ENCODE results near the gene ELANE. TPM values are rescaled to one million over a fixed set of nuclear protein-coding genes. Genes with fewer than 3 reads are reported as not detected.

The ELANE gene
- polyA plus RNA-seq, 1 experiment: not detected

DNA sequence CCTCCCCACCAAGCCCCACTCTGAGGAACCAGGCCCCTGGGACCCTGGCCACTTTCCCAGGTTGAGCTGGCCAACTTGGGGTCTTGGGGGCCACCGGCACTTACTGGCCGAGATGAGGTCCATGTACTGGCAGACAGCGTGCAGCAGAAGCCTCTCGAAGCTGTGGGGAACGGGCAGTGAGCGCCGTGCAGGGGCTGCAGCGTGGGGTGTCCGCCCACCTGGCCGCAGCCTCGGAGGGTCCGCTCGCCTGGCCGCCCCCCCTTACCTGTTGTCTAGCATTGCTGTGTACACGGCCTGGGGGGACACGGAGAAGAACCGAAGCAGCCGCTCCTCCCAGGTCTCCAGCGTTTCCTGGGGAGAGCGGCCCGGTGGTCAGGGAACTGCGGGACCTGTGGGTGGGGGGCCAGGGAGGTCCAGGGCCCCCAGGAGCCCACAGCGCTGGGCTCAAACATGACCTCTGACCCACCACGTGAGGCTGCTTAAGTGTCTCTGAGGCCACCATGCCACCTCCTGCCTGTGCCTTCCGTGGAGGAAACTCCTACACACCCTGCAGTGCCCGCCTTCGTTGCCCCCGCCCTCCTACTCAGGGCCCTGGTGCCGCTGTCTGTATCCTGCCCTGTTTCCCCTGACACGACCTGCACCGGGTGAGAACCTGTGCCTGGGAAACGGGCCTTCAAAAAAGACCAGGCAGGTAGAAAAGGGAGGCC lies 47.4 kb downstream of the ELANE start:
- CTCF ChIA-PET: no interaction called here
- TF ChIP-seq, protein P1, sequence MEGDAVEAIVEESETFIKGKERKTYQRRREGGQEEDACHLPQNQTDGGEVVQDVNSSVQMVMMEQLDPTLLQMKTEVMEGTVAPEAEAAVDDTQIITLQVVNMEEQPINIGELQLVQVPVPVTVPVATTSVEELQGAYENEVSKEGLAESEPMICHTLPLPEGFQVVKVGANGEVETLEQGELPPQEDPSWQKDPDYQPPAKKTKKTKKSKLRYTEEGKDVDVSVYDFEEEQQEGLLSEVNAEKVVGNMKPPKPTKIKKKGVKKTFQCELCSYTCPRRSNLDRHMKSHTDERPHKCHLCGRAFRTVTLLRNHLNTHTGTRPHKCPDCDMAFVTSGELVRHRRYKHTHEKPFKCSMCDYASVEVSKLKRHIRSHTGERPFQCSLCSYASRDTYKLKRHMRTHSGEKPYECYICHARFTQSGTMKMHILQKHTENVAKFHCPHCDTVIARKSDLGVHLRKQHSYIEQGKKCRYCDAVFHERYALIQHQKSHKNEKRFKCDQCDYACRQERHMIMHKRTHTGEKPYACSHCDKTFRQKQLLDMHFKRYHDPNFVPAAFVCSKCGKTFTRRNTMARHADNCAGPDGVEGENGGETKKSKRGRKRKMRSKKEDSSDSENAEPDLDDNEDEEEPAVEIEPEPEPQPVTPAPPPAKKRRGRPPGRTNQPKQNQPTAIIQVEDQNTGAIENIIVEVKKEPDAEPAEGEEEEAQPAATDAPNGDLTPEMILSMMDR (IDR thresholded peaks at IDR 0.05; ENCODE audit: low read depth, low read length): no peak

DNA sequence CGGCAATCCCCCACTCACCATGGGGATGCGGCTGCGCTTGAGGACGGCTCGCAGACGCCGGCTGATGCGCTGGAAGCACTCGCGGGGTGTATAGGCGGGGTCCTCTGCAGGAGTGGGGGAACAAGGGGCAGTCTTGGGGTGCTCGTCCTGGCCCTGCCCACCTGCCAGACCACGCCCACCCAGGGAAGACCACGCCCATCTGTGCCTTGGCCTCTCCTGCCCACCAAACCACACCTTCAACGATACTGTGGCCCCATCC lies 47.9 kb downstream of the ELANE start:
- TF ChIP-seq, protein P1 (IDR thresholded peaks at IDR 0.05; ENCODE audit: low read depth, low read length): no peak
- Histone ChIP-seq H3K27me3 (ENCODE audit: control insufficient read depth, insufficient read depth, low read length) (no peaks in the 10 kb centered on the region), H3K27ac (ENCODE audit: low read depth, low read length) (no peak overlapping the region), H3K9me3 (ENCODE audit: control insufficient read depth, insufficient read depth, low read length) (no peaks in the 10 kb centered on the region; the same call in 1 of the 2 replicates), H3K4me3 (ENCODE audit: low read depth, low read length) (no peak overlapping the region)
- CTCF ChIA-PET: no interaction called here
- no peak for DNase-seq (ENCODE audit: low read depth, low spot score)
- POLR2A ChIA-PET: no interaction called here

More for the DNA sequence above, 47.4 kb downstream of the ELANE start:
- Histone ChIP-seq H3K27ac (ENCODE audit: low read depth, low read length) (no peak overlapping the region), H3K27me3 (ENCODE audit: control insufficient read depth, insufficient read depth, low read length) (no peaks in the 10 kb centered on the region), H3K4me3 (ENCODE audit: low read depth, low read length) (no peak overlapping the region), H3K9me3 (ENCODE audit: control insufficient read depth, insufficient read depth, low read length) (no peaks in the 10 kb centered on the region; the same call in 1 of the 2 replicates)
- DNase-seq (ENCODE audit: low read depth, low spot score): no peak
- POLR2A ChIA-PET: interaction anchor here (0.6 kb wide), 1 partner anchor 104 kb away, joined by 3 read pairs; no protein-coding TSS in a partner anchor

DNA sequence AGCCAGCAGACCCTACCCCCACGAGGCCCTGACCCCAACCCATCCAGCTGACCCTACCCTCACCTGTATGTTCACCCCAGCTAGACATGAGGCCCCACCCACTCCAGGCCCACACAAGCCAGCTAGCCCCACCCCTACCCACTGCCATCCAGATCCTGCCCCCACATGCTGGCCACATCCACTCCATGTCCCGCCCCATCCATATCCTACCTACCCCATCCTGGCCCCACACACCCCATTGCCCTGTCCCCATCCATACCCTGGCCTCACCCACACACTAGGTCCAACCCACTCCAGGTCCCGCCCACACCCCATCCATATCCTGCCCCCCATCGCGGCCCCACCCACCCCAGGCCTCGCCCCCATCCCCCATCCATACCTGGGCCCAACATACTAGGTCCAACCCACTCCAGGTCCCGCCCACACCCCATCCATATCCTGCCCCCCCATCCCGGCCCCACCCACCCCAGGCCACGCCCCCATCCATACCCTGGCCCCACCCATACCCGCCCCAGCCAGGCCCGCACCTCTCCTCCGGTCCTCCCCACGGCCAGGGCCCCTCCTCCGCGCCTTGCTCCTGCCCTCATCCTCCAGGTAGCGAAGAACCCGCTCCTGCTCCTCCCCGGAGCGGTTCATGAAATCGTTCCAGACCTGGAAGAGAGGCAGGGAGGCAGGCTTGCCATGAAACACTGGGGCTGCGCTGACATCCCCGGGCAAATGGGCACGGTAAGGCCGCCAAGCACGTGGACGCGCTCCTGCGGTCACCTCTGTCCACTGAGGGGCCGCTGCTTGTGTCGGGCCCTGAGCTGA lies 48.4 kb downstream of the ELANE start:
- TF ChIP-seq, protein P1 (IDR thresholded peaks at IDR 0.05; ENCODE audit: low read depth, low read length): no peak
- CTCF ChIA-PET: no interaction called here
- POLR2A ChIA-PET: no interaction called here
- Histone ChIP-seq H3K27me3 (ENCODE audit: control insufficient read depth, insufficient read depth, low read length) (no peaks in the 10 kb centered on the region), H3K9me3 (ENCODE audit: control insufficient read depth, insufficient read depth, low read length) (no peaks in the 10 kb centered on the region; the same call in 1 of the 2 replicates), H3K27ac (ENCODE audit: low read depth, low read length) (no peak overlapping the region), H3K4me3 (ENCODE audit: low read depth, low read length) (no peak overlapping the region)
- no peak for DNase-seq (ENCODE audit: low read depth, low spot score)

DNA sequence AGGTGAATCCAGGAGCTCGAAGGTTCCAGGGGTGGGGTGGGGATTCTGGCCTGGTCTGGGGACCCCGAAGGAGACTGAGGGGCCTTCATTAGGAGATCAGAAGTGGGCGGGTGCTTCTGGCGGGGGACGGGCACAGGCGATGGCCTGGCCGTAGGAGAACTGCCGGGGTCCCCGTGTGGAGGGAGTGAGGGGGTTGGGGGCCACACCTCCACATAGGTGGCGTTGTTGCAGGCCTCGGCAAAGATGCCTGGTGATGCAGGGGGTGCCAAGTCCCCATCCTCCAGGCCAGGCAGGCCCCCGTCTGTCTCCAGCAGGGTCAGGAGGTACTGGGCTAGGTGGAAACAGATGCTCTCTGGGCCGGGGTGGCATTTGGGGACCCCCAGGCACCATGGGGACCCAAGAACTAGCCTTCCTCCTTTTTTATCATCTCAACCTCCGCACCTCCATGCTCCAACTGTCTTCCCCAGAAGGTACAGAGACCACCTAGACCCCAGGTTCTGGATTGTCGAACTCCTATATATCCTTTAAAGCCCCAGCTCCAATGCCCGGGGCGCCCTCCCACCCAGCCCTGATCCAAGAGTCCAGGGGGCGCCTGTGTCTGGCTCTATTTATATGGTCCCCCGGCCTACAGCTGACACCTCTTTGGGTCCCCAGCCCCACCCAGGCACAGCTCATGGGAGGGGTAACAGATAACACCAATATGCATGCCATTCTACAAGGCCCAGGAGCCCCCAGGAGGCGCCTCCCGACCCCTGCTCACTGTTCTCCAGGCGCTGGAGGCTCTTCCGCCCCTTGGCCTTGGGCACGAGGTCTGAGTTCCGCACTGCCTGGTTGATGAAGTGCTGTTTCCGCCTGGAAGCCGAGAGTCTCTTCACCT lies 49.4 kb downstream of the ELANE start:
- H3K27ac ChIP-seq (ENCODE audit: low read depth, low read length): no peak overlapping the region
- no peaks in the 10 kb centered on the region for H3K27me3 ChIP-seq (ENCODE audit: control insufficient read depth, insufficient read depth, low read length)
- H3K9me3 ChIP-seq (ENCODE audit: control insufficient read depth, insufficient read depth, low read length): no peaks in the 10 kb centered on the region; the same call in 1 of the 2 replicates
- ChIA-PET POLR2A (interaction anchor here (0.6 kb wide), 1 partner anchor 131 kb away, joined by 4 read pairs; no protein-coding TSS in a partner anchor), CTCF (no interaction called here)
- DNase-seq (ENCODE audit: low read depth, low spot score): no peak
- TF ChIP-seq, protein P1 (IDR thresholded peaks at IDR 0.05; ENCODE audit: low read depth, low read length): no peak
- no peak overlapping the region for H3K4me3 ChIP-seq (ENCODE audit: low read depth, low read length)
